Left renal cortex interstitium (tissue), 4 donors: ENCODE results near the gene SORBS2. TPM values are rescaled to one million over a fixed set of nuclear protein-coding genes. Genes with fewer than 3 reads are reported as not detected.

Experiments
- DNase-seq, 4 donors: peaks; one replicate each; pipeline ENCODE4 v3.0.0-alpha.2; 2013; ENCODE audit warnings: low read depth in 4 of 4, low spot score in 2 of 4, missing footprints in 1 of 4
- polyA plus RNA-seq, 4 donors: library from polyadenylated mRNA; unstranded; fragments of 120-200 nt; gene quantifications; one replicate each; pipeline ENCODE4 v1.2.1, GENCODE V29; 2013; ENCODE audit not compliant: insufficient read length in 4 of 4

Gene SORBS2
- polyA plus RNA-seq, 4 donors: 65.3 to 78.9 (median 69.1) TPM

- DNase-seq: no peak
Observed at GRCh38 chr4:185778307-185778706, 33.7 kb downstream of the SORBS2 start.

- DNase-seq: no peak
Observed at GRCh38 chr4:185775792-185776555, 36.0 kb downstream of the SORBS2 start.

- no peak for DNase-seq
Observed at GRCh38 chr4:185774845-185775680, 36.9 kb downstream of the SORBS2 start.

- no peak for DNase-seq
Observed at GRCh38 chr4:185774131-185774653, 37.8 kb downstream of the SORBS2 start.

GRCh38 chr4:185773419-185773818, 38.6 kb downstream of the SORBS2 start:
- DNase-seq: no peak

GRCh38 chr4:185772391-185773093, 39.5 kb downstream of the SORBS2 start:
- no peak for DNase-seq

- DNase-seq: no peak
Observed at GRCh38 chr4:185771711-185772390, 40.1 kb downstream of the SORBS2 start.

- no peak for DNase-seq
Observed at GRCh38 chr4:185767528-185767927, 44.5 kb downstream of the SORBS2 start.

GRCh38 chr4:185764876-185765275, 47.1 kb downstream of the SORBS2 start:
- no peak for DNase-seq

- DNase-seq: no peak
Observed at GRCh38 chr4:185761352-185762235, 50.4 kb downstream of the SORBS2 start.

- no peak for DNase-seq
Observed at GRCh38 chr4:185758807-185759206, 53.2 kb downstream of the SORBS2 start.

- DNase-seq: no peak
Observed at GRCh38 chr4:185755451-185755850, 56.5 kb downstream of the SORBS2 start.

- DNase-seq: no peak
Observed at GRCh38 chr4:185754961-185755360, 57.0 kb downstream of the SORBS2 start.

GRCh38 chr4:185752872-185753271, 59.1 kb downstream of the SORBS2 start:
- DNase-seq: no peak

- no peak for DNase-seq
Observed at GRCh38 chr4:185749858-185750257, 62.1 kb downstream of the SORBS2 start.

GRCh38 chr4:185748901-185749390, 63.0 kb downstream of the SORBS2 start:
- no peak for DNase-seq

GRCh38 chr4:185745891-185746290, 66.1 kb downstream of the SORBS2 start:
- no peak for DNase-seq

- DNase-seq: no peak
Observed at GRCh38 chr4:185744946-185745345, 67.0 kb downstream of the SORBS2 start.

- no peak for DNase-seq
Observed at GRCh38 chr4:185744488-185744862, 67.5 kb downstream of the SORBS2 start.
